ENCODE data around the gene UVSSA.
A peak's percentile ranks its signal among the peaks of the same experiment; 100 is the strongest.
"Not testable (repeated sequence)": the region's sequence is repeated elsewhere in the genome, so short reads cannot be mapped to it uniquely, and the experiment has no call there.

Gene UVSSA

DNA sequence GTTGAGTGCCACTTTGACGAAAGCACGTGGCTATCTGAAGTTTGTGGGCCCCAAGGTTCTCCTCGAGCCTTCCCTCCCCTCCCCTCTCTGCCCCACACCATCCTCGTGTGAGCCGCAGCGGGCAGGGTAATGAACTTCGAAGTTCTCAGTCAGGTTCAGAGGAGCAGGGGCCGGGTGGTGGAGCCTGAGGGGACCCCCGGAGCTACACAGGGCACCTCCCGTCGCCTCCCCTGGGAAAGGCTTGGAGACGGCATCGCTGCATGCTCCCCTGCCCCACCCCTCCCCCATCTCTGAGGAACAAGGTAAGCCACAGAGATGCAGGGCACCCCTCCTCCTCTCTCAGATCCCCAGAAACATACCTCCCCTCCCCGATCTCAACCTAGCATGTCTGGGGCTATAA lies 62.1 kb downstream of the UVSSA start:
- no peak for DNase-seq (ENCODE audit: low read depth)

DNA sequence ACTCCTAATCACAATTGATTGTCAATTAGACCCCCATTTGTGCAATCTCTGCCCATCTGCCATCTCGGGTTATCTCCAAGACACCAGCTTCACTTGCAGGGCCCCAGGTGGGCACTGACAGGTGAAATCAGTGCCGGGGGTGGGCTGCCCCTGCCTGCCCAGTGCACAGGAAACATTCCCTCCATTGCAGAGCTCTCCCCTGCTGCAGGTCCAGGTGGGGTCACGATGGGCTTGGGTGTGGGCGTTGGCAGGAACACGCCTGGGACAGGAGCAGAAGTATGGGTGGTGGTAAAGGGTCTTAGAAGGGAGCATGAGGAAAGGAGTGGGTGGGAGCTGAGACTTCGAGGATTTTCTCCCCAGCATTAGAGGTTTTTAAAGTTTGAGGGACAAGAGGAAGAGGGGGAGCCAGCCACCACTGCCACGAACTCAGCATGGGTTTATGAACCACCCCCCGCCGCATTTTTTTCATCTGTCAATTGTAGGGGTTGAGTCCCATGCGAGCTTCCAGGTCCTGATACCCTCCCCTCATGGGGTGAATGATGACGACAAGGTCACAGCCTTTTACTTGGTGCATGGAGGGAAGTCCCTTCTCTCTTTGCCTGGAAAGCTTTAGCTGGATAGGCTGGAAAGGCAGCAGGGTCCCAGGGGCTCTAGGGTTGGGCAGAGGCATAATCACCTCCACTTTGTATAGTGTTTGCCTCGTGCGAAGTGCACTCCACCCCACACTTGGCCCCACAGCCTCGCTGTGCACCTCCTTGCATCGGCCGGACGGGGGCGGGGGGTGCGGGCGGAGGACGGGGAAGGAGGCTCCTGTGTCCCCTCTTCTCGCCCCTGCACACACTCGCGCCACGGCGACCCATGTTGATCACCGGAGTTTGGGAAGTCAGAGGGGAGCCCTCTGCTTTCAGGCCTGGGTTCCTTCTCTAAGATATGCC lies 62.8 kb downstream of the UVSSA start:
- no peak for DNase-seq (ENCODE audit: low read depth)

DNA sequence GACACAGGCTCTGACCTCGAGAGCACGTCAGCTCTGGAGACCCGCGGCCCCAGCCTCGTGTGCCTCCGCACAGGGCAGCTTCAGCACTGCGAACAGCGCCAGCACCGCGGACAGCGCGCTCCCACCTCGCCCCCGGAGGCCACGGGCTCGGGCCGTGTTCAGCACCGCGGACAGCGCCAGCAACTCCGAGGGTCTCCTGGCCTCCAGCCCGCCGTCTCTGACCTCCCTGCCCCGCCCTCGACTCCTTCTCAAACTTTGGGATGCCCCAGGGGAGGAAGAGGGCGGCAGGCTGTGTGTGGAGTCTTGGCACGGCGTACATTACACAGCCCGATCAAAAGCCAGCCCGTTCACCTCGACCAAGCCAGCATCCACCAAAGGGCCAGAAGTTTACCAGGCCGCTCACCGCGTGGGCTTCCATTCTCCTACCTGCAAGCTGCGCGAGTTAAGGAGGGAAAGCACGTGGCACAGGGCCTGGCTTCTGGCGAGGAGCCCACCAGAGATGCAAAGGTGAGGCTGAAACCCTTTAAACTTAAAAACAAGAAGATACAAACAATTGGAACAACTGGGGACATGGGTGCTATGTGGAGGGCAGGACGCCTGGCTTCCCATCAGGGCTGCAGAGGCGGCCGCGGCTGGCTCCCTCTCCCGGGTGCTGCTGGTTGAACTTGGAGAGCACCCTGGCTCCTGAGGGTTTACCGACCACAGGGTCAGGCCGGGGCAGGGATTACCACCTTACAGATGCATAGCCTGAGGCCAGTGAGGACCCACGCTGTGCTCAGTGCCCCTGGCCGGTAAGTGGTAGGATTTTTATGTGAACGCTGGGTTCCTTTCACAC lies 63.7 kb downstream of the UVSSA start:
- peak; percentile 11 for DNase-seq (ENCODE audit: low read depth)

DNA sequence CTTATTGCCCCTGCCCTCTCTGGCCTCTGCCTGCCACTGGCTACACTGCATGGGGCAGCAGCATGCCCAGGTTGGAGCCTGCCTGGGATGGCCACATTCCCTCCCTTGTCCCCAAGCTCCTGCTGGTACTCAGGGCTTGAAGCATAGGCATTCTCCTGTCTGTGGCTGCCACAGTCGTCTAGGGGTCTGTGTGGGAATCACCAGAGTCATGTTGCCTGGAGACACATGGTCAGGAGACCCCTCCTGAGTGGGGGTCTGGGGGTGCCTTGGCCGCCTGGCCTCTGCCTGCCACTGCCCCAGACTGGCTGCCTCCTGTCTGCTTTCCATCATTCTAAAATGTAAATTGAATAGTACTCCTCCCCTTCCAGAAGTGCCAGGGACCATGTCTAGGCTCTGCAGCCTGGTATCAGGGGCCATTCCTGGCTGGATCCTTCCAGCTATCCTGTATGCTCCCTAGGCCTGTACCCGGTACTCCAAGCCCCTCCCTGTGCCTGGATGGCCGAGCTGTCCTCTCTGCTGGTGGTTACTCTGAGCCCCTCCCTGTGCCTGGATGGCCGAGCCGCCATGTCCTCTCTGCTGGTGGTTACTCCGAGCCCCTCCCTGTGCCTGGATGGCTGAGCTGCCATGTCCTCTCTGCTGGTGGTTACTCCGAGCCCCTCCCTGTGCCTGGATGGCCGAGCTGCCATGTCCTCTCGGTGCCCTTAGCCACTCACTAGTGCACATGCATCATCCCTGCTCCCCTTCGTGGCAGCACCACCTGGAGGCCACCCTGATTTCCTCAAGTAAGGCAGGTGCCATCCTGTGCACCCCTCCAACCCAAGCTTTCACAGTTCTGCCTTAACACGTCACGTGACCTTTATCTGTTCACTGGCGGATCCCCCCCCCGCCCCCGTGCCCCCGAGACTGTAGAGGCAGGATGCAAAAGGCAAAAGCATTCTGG lies 64.7 kb downstream of the UVSSA start:
- DNase-seq (ENCODE audit: low read depth), result no peak

DNA sequence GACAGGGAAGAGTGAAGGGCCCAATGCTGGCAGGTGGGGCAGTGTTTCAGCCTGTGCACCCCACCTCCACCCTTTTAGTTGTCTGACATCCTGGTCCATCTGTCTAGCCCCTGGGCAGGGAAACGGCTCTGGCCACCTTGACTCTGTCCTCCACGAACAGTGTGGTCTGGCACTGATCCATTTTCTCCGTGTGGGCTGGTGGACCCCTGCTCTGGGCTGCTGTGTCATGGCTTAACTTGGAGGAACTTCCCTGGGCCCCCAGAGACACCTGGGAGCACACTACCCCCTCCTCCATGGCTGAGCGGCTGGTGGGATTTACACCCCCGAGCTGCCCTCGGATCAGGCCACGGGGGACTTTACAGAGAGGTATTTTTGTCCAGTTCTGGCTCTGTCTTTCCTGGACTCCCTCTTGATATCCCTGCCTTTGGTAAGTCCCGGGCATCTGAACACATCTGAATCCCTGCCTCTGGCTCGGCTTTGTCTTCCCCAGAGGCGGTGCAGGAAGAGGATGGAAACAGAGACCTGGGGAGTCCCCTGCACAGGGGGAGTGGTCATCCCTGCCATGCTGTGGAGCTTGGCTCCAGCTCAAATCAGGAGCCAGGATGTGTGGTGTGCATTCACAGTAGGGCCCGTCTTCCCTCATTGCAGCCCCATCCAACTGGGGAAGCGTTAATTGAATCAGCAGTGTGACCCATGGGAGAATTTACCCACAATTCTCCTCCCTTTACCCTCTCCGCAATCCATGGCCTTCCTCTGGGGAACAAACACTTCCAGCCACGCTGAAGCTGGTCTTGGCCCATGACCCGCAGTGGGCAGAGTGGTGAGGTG lies 65.6 kb downstream of the UVSSA start:
- no peak for DNase-seq (ENCODE audit: low read depth)

DNA sequence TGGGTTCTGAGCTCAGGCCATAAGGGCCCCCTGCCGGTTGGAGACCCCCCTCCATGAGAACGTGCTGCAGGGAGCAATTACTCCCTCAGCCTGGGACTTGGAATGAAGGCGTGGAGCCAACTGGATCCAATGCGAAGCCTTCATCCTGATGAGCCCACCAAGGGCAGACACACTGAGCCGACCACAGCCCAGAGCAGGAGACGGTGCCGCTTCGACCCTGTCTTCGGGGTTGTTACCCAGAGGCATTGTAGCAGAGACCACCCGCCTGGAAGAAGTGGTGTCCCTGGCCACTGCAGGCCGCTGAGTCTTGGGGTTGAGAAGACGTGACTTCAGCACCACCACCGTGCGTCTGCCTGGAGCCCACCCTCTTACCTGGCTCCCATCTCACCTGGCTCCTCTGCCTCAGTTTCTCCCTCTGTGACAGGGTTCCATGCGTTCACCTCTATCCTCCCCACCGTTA lies 66.2 kb downstream of the UVSSA start:
- DNase-seq (ENCODE audit: low read depth), result no peak

DNA sequence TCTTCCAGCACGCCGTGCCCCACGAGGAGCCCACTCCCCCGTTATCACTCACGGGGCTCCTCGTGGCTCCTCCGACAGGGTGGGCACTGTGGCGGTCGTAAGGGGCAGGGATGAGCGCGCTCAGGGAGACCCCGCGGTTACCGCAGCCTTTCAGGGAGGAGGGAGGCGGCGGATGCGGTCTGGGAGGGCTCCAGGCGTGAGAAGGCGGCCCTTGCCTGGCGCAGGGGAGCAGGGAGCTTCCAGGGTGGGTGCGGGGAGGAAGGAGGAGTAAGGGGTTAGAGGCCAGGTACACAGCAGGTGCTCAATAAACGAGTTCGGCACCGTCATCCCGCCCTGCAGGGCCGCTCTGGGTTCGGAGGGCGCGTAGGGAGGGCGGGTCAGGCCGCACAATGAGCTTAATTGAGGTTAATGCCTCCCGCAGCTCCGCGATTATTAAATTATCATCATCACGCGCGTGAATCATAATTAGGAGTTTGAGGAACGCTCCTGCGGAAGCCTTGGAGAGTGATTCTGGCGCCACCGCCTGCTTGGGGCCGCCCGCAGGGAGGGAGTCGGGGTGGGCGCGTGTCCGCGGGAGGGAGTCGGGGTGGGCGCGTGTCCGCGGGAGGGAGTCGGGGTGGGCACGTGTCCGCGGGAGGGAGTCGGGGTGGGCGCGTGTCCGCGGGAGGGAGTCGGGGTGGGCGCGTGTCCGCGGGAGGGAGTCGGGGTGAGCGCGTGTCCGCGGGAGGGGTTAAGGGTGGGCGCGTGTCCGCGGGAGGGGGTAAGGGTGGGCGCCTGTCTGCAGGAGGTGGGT lies 66.9 kb downstream of the UVSSA start:
- DNase-seq (ENCODE audit: low read depth), result no peak

DNA sequence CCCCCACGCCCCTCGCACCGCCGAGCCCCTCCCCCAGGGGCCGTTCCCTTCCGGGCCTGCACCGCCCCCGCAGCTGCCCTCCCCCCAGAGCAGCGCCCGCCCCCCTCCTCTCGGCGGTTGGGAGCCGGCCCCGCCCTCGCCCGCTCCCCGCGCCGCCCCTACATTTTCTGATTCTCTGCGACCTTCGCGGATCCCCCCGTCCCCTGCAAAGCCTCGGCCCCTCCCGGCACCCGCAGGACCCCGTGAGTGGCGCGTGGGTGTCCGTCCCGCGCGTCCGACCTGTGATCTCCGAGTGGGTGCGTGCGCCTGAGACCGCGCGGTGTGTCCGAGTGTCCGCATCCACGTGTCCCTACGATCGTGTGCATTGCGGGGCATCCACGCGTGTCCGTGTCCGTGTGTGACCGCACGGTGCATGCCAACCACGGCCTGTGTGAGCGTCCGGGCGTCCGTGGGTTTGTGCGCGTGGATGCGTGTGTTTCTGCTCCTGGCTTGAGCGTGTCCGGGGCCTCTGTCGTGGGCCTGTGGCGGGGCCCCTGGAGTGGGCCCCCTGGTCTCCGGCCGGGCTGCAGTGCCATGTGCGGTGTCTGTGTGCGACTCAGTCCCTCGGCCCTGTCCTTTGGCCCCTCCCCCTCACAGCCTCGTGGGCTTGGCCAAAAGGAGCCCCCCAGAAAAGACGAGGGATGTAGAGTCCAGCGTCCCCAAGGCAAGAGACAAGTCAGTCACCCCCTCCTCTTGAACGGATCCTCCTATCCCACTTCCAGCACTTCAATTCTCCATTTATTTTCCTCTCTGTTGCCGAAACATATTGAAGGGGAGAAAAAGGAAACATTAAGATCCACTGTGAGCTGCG lies 68.0 kb downstream of the UVSSA start:
- DNase-seq (ENCODE audit: low read depth), result no peak

DNA sequence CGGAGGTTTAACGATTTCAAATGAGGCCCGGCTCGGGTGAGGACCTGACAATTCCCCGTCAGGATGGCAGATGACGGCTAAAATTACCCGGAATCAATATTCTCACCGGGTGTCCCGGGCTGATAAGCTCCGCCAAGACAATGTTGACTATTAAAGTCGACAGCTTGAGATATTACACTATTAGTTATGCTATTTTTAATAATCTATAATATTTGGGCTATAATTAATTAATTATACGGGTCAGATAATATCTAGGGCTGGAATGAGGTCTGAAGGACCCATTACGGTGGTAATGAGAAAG lies 68.6 kb downstream of the UVSSA start:
- no peak for DNase-seq (ENCODE audit: low read depth)

DNA sequence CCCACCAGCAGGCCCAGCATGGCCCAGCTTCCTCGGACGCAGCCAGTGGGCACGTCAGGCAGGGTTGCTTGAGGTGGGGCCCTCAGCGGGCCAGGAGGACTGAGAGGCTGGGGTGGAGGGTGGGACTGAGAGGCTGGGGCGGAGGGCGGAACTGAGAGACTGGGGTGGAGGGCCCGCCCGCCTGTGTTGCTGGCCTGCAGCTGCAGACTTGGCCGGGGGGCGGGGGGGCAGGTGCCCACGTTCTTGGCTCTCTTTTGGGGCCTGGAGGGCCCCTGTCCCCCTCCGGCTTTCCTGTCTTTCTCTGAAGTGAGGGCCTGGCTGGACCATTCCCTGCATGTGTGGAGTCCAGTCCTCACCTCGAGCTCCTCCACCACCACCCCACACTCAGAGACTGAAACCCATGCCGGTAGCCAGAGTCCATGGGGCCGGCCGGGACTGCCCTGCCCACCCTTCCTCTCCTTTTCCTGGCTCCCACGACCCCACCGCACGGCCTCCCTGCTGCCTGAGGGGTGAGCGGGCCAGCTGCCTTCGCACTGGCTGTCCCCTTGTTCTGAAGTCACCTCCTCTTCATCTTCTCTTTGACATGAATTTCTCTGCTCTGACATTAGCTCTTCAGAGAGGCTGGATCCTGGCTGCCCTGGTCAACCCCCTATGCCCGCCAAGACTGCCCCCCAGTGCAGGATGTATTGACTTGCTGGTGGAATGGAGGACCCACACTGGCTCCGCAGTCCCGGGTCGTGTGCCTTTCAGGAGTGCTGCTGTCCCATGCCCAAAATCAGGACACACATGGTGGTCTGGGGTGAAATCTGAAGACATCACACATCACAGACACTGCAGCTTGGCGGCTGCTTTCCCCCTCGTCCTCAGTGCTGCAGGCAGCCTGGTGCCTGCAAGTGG lies 69.3 kb downstream of the UVSSA start:
- no peak for DNase-seq (ENCODE audit: low read depth)

DNA sequence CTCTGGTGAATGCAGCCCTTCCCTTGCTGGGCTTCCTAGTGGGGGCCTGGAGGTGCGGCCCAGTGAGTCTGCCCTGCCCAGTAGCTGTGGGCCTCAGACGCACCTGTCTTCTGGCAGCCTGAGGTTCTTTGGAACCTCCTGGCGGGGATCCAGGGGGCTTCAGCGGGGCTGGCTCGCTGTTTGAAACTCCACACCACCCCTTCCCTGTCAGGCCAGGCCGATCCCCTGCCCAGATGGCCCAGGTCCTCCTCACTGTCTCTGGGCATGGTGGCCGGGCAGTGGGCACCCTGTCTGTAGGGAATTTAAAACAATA lies 69.9 kb downstream of the UVSSA start:
- no peak for DNase-seq (ENCODE audit: low read depth)

DNA sequence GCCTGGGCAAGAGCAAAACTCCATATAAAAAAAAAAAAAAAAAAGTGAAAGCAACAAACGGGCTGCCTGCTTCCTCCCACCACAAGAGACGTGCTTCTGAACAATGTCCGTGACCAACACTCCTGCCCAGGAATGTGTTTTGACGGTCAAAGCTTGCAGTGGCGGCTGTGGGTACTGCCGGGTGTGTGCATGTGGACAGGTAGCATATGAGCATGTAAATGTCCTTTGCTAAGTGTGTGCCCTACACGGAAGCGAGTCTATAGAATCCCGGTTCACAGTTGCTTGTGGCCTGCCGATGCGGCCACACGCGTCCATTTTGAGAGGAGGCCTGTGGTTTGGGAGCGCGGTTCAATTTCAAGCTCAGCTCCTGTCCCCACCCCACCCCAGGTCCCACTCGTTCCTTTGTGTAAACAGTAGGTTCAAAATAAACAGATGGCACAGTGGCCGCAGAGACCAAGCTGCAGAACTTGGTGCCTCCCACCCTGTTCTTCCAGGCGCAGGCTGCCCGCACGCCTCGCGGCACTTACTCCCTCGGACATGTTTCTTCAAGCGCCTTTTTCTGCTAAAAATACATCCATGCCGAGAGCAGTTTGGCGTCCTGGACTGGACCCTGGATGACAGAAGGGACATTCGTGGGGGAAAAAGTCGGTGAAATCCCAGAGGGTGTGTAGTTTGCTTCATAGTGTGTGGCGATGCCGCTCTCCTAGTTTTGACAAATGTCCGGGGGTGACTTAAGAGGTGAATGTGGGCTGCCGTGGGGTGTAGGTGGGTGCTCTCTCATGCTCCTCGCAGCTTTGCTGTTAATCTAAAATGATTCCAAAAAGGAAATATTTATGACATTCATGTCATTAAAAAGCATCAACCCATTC lies 70.7 kb downstream of the UVSSA start:
- DNase-seq (ENCODE audit: low read depth), result no peak

DNA sequence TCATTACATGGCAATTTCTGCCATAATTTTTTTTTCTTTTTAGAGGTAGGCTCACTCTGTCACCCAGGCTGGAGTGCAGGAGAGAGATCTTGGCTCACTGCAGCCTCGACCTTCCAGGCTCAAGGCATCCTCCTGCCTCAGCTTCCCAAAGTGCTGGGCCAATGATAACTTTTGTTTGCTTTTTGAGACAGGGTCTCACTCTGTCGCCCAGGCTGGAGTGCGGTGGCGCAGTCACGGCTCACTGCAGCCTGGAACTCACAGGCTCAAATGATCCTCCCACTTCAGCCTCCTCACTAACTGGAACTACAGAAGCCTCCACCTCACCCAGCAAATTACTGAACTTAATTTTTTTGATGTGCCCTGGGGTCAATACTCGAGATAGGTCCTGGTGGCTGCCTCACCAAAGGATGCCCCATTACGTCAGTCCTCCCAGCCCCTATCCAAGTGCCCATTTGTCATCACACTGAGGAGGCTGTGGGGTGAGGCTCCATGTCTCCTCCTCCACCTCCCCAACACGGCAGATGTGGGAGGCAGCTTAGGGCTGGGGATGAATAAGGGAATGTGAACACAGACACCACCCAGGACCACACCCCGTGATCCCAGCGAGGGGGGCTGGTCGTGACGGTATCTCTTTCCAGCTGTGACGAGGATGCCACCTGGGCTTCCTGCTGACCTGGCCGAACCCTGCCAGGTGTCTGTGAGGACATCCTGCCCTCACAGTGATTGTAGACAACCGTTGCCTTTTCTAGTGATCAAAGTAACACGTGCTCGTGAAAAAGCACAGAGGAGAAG lies 71.7 kb downstream of the UVSSA start:
- DNase-seq (ENCODE audit: low read depth), result no peak

DNA sequence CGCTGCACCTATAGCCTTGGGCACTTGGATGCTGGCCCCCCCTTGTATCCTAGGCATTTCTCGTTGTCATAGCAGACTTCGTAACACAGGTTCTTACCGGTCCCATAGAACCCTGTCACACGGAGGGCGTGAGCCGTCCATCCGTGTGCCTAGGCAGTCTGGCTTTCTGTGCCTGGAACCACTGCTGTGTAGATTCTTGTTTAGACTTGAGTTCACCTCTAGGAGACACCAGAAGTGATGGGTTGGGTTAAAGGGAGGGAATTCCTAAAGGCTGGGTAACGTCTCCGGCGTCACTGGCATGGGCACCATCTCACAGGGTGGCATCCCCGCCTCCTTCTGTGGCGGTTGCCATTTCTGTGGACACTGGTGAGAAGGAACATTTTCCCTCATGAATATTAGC lies 72.7 kb downstream of the UVSSA start:
- no peak for DNase-seq (ENCODE audit: low read depth)

DNA sequence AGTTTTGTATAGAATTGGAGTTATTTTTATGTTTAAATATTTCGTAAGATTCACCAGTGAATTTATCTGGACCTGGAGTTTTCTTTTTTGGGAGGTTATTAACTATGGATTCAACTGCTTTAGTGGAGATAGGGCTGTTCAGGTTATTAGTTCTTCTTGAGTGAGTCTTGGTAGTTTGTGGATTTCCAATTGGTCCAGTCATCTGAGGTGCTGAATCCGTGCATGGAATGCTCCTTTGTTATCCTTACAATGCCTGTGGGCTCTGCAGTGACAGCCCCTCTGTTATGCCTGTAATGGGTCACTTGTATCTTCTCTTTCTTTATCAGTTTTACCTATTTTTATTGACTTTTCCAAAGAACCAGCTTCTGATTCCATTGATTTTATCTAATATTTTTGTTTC lies 74.6 kb downstream of the UVSSA start:
- no peak for DNase-seq (ENCODE audit: low read depth)

DNA sequence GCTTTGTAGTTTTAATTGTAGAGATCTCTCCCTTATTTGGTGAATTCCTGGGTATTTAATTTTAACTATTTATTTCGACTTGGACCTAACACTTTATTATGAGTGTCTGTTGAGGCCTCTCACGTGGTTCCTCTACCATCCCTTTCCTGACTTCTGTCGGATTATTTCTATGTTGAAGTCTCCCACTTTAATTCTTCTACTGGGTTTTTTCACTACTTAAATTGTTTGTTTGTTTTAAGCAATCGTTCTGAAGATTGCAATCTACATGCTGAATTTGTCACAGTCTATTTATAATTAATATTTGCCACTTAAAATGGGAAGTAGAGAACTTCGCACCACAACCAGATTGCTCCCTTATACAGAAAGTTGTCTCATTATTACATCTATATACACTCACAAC lies 80.0 kb downstream of the UVSSA start:
- no peak for DNase-seq (ENCODE audit: low read depth)

DNA sequence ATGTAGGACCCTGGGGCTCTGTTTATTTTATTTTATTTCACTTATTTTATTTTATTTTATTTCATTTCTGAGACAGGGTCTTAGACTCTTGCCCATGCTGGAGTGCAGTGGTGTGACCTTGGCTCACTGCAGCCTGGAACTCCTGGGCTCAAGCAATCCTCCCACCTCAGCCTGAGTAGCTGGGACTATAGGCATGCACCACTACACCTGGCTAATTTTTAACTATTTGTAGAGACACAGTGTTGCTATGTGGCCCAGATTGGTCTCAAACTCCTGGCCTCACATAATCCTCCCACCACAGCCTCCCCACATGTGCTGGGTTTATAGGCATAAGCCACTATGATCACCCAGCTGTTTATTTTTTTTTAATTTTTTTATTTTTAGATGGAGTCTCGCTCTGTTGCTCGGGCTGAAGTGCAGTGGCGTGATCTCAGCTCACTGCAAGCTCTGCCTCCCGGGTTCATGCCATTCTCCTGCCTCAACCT lies 96.7 kb downstream of the UVSSA start:
- not testable (repeated sequence) for DNase-seq (ENCODE audit: low read depth)

Measured in CMK (cell line).